HCT116 (cell line): ENCODE measurements around the gene GOLGA7B. TPM values are rescaled to one million over a fixed set of nuclear protein-coding genes. Genes with fewer than 3 reads are reported as not detected.

Experiments
- ATAC-seq: fragments of 200-7000 bp; cut with Tn5 transposase; 2 replicates; pipeline ENCODE4 v1.9.1; 2020; ENCODE audit warnings: mild to moderate bottlenecking, moderate library complexity
- BruUV-seq: library from RNA; stranded (reverse); fragments of 400-500 nt; replicated peaks from 2 replicates; lab custom pipeline; 2021; lab: Mats Ljungman, UMichigan
- CTCF ChIA-PET: fragments of 300-600 bp; sonication (Branson Sonifier 250); formaldehyde crosslinking; loops from one replicate; lab custom pipeline; 2021; ENCODE audit warnings: antibody characterized with exemption; lab: Charles Lee
- POLR2A ChIA-PET: fragments of 300-600, 350-600 bp; sonication (Branson Sonifier 250); formaldehyde crosslinking; loops from one replicate; lab custom pipeline; 2021; ENCODE audit warnings: antibody characterized with exemption; lab: Charles Lee
- RAD21 ChIA-PET, 2 experiments: fragments of 300-600 bp; sonication (Branson Sonifier 250); formaldehyde crosslinking; loops; one replicate each; lab custom pipeline; 2023; ENCODE audit warnings: low total read pairs in 2 of 2; ENCODE audit not compliant: uncharacterized antibody in 2 of 2, unreplicated experiment in 2 of 2, low non-redundant PET in 1 of 2; lab: Charles Lee
- DNase-seq: peaks from one replicate; pipeline ENCODE4 v3.0.0-alpha.2; 2010; ENCODE audit warnings: low read depth, low spot score
- H2AFZ ChIP-seq: fragments of 200-600 bp; shearing (Covaris generic), sonication (generic); 2 replicates; pipeline ENCODE4 v1.6.1; 2017; ENCODE audit warnings: low read depth, mixed run types, mixed read lengths, antibody characterized with exemption, low read length; ENCODE audit not compliant: poor library complexity, severe bottlenecking
- H3K27ac ChIP-seq: 2 replicates; pipeline ENCODE4 v1.5.1; 2012; ENCODE audit warnings: low read depth, low read length
- H3K27me3 ChIP-seq: fragments of 200-600 bp; sonication (generic); 2 replicates; pipeline ENCODE4 v1.6.1; 2016; ENCODE audit warnings: mixed run types, low read length, mixed read lengths; ENCODE audit not compliant: insufficient read depth
- H3K36me3 ChIP-seq, 2 experiments: fragments of 200-500 bp in 1 of 2; fragments of 200-600 bp in 1 of 2; sonication (Bioruptor generic) in 1 of 2; sonication (generic) in 1 of 2; 2 replicates each; pipeline versions ENCODE4 v1.5.1 to v1.6.1; 2014 to 2016; ENCODE audit warnings: low read length in 2 of 2, inconsistent platforms in 1 of 2, mixed read lengths in 1 of 2, mixed run types in 1 of 2; ENCODE audit not compliant: insufficient read depth in 2 of 2, control insufficient read depth in 1 of 2
- H3K4me1 ChIP-seq, 2 experiments: fragments of 200-600 bp in 1 of 2; sonication (generic) in 1 of 2; 2 replicates each; pipeline versions ENCODE4 v1.5.1 to v1.6.1; 2012 to 2017; ENCODE audit warnings: low read length in 2 of 2, inconsistent platforms in 1 of 2, mild to moderate bottlenecking in 1 of 2, mixed read lengths in 1 of 2, mixed run types in 1 of 2, moderate library complexity in 1 of 2; ENCODE audit not compliant: insufficient read depth in 2 of 2, control insufficient read depth in 1 of 2
- H3K4me2 ChIP-seq: fragments of 200-600 bp; sonication (generic); 2 replicates; pipeline ENCODE4 v1.6.1; 2017; ENCODE audit warnings: mixed run types, low read length, mixed read lengths
- H3K4me3 ChIP-seq, 2 experiments: fragments of 200-600 bp in 1 of 2; sonication (generic) in 1 of 2; replicated peaks in 1 of 2; 2 replicates each; pipeline ENCODE4 v1.5.1; 2011 to 2016; ENCODE audit warnings: low read length in 2 of 2, control low read depth in 1 of 2, low read depth in 1 of 2, mild to moderate bottlenecking in 1 of 2, mixed read lengths in 1 of 2, mixed run types in 1 of 2
- H3K79me2 ChIP-seq: fragments of 200-600 bp; sonication (generic); 2 replicates; pipeline ENCODE4 v1.6.1; 2017; ENCODE audit warnings: mild to moderate bottlenecking, mixed run types, low read length, moderate library complexity, mixed read lengths; ENCODE audit not compliant: insufficient read depth
- H3K9ac ChIP-seq: fragments of 200-600 bp; sonication (generic); 2 replicates; pipeline ENCODE4 v1.6.1; 2016; ENCODE audit warnings: low read length, mixed read lengths
- H3K9me2 ChIP-seq: fragments of 200-600 bp; sonication (generic), shearing (Covaris generic); 2 replicates; pipeline ENCODE4 v1.6.1; 2017; ENCODE audit warnings: mixed run types, mild to moderate bottlenecking, moderate library complexity; ENCODE audit not compliant: insufficient read depth
- H3K9me3 ChIP-seq, 2 experiments: fragments of 200-500 bp in 1 of 2; fragments of 200-600 bp in 1 of 2; sonication (Bioruptor generic) in 1 of 2; sonication (generic) in 1 of 2; 2 replicates each; pipeline ENCODE4 v1.6.1; 2014 to 2017; ENCODE audit warnings: low read length in 2 of 2, mixed read lengths in 2 of 2, inconsistent platforms in 1 of 2, low read depth in 1 of 2, mild to moderate bottlenecking in 1 of 2, mixed run types in 1 of 2, moderate library complexity in 1 of 2; ENCODE audit not compliant: control insufficient read depth in 1 of 2, insufficient read depth in 1 of 2
- H4K20me1 ChIP-seq: fragments of 200-600 bp; sonication (generic), shearing (Covaris generic); 2 replicates; pipeline ENCODE4 v1.6.1; 2017; ENCODE audit warnings: mixed run types, mild to moderate bottlenecking, moderate library complexity; ENCODE audit not compliant: insufficient read depth
- CBX3 ChIP-seq: IDR thresholded peaks from 2 replicates; pipeline ENCODE4 v1.6.1; 2012; ENCODE audit warnings: low read depth
- CEBPB ChIP-seq: IDR thresholded peaks from 2 replicates; pipeline ENCODE4 v1.6.1; 2012; ENCODE audit warnings: low read depth
- EGR1 ChIP-seq: IDR thresholded peaks from 2 replicates; pipeline ENCODE4 v1.6.1; 2012; ENCODE audit warnings: low read depth
- EZH2 ChIP-seq: fragments of 200-600 bp; sonication (generic); IDR thresholded peaks from 2 replicates; pipeline ENCODE4 v1.6.1; 2017; ENCODE audit warnings: antibody characterized with exemption, mixed run types
- EZH2phosphoT487 ChIP-seq: fragments of 200-600 bp; IDR thresholded peaks from 2 replicates; pipeline ENCODE4 v1.6.1; 2018; ENCODE audit warnings: antibody characterized with exemption, borderline replicate concordance
- FOSL1 ChIP-seq: IDR thresholded peaks from 2 replicates; pipeline ENCODE4 v1.6.1; 2012; ENCODE audit warnings: low read depth
- JUND ChIP-seq: IDR thresholded peaks from 2 replicates; pipeline ENCODE4 v1.6.1; 2012
- POLR2AphosphoS5 ChIP-seq: IDR thresholded peaks from 2 replicates; pipeline ENCODE4 v1.6.1; 2011; ENCODE audit warnings: mild to moderate bottlenecking, low read depth, low read length, moderate library complexity
- RAD21 ChIP-seq: IDR thresholded peaks from 2 replicates; pipeline ENCODE4 v1.6.1; 2012; ENCODE audit warnings: low read depth, mild to moderate bottlenecking
- SP1 ChIP-seq: IDR thresholded peaks from 2 replicates; pipeline ENCODE4 v1.6.1; 2012; ENCODE audit warnings: low read depth
- SRF ChIP-seq: IDR thresholded peaks from 2 replicates; pipeline ENCODE4 v1.6.1; 2012; ENCODE audit warnings: low read depth
- TCF7L2 ChIP-seq: IDR thresholded peaks from 2 replicates; pipeline ENCODE4 v1.7.0; 2011; ENCODE audit warnings: borderline replicate concordance, inconsistent platforms; ENCODE audit not compliant: insufficient read depth, insufficient read length; ENCODE audit errors: extremely low read depth
- YY1 ChIP-seq: IDR thresholded peaks from 2 replicates; pipeline ENCODE4 v1.6.1; 2011; ENCODE audit warnings: low read length, low read depth, moderate library complexity, mild to moderate bottlenecking; ENCODE audit not compliant: insufficient replicate concordance; ENCODE audit errors: extremely low read depth
- ZBTB33 ChIP-seq: IDR thresholded peaks from 2 replicates; pipeline ENCODE4 v1.6.1; 2011; ENCODE audit warnings: mild to moderate bottlenecking, low read length, moderate library complexity; ENCODE audit not compliant: insufficient replicate concordance; ENCODE audit errors: extremely low read depth
- ZFX ChIP-seq: fragments of 450-650 bp; IDR thresholded peaks from 2 replicates; pipeline ENCODE4 v1.6.1; 2017
- ZNF274 ChIP-seq: fragments of 200-500 bp; sonication (Bioruptor generic); IDR thresholded peaks from 2 replicates; pipeline ENCODE4 v1.6.1; 2014; ENCODE audit warnings: mild to moderate bottlenecking, low read depth, low read length, inconsistent platforms
- intact Hi-C: fragments of 100-400 bp; cut with micrococcal nuclease; formaldehyde crosslinking; loops from 2 replicates; pipeline ENCODE4 v1.10.0; 2022
- total RNA-seq: library from RNA; stranded (reverse); gene quantifications from one replicate; pipeline ENCODE4 v1.2.1, GENCODE V29; 2021; ENCODE audit not compliant: unreplicated experiment

The GOLGA7B gene
- total RNA-seq, 1 experiment from 2014 or later, result 1.0 TPM

DNA sequence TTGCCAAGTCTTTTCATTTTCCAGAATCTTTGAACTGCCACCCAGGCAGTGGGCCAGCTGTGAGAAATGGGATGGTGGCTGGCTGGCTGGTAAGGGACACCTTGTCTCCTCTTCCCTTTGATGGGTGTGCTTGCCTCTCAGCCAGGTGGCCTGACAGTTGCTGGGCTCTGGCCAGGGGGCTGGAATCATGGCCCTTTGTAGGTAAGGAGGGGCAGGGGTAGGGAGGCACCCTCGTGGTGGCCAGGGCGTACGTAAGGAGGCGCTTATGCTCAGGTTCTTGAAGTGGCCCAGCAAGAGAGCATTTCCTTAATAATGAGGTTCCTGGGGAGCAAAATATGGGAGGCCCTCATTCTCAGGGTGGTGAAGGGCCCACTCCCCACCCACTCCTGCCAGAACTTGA is 33.0 kb upstream of the GOLGA7B start (continued):
- TF ChIP-seq ZFX (no peak), ZNF274 (no peak), POLR2AphosphoS5 (no peak), SP1 (no peak), RAD21 (no peak)

GRCh38 chr10:97818572-97818971 is 31.1 kb upstream of the GOLGA7B start:
- no peak for ATAC-seq
- BruUV-seq, result no TSS peak
- ChIA-PET POLR2A (no interaction called here), CTCF (no interaction called here), RAD21 (no interaction called here)
- Histone ChIP-seq H3K9ac (no peak overlapping the region), H3K79me2 (no peaks in the 10 kb centered on the region), H3K27ac (no peak overlapping the region), H3K4me2 (no peak overlapping the region), H2AFZ (no peak overlapping the region), H4K20me1 (no peaks in the 10 kb centered on the region), H3K9me3 (no peaks in the 10 kb centered on the region), H3K9me2 (no peaks in the 10 kb centered on the region), H3K36me3 (no peaks in the 10 kb centered on the region), H3K4me1 (peaks cover 15 to 19% of the 10 kb centered on the region in 2 experiments), H3K27me3 (no peaks in the 10 kb centered on the region), H3K4me3 (no peak overlapping the region)
- intact Hi-C loops, result no loop called here
- TF ChIP-seq POLR2AphosphoS5 (no peak), EZH2 (no peak), EGR1 (no peak), ZFX (no peak), SP1 (no peak), JUND (no peak), YY1 (no peak)
- DNase-seq, result no peak

DNA sequence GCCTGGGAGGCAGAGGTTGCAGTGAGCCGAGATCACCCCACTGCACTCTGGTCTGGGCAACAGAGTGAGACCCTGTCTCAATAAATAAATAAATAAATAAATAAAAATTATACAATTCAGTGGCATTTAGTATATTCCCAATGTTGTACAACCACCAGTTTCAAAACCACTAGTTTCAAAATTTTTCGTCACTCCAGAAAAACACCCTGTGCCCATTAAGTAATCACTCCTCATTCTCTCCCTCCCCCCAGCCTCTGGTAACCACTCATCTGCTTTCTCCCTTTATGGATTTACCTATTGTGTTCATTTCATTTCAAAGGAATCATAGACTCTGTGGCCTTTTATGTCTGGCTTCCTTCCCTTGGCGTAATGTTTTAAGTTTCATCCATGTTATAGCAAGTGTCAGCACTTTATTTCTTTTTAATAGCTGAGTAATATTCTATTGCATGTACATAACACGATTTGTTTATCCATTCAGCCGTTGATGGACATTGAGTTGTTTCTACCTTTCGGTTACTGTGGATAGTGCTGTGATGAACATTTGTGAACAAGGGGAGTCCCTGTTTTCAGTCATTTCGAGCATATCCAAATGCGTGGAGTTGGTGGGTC is 29.4 kb upstream of the GOLGA7B start:
- H4K20me1 ChIP-seq, result no peaks in the 10 kb centered on the region
- no peaks in the 10 kb centered on the region for H3K9me3 ChIP-seq
- DNase-seq (no peak), ATAC-seq (no peak)
- no peaks in the 10 kb centered on the region for H3K27me3 ChIP-seq
- no peak overlapping the region for H3K4me2 ChIP-seq
- no peaks in the 10 kb centered on the region for H3K36me3 ChIP-seq
- peaks cover 15 to 19% of the 10 kb centered on the region in 2 experiments for H3K4me1 ChIP-seq
- no peak overlapping the region for H2AFZ ChIP-seq
- H3K9ac ChIP-seq, result no peak overlapping the region
- no peaks in the 10 kb centered on the region for H3K79me2 ChIP-seq
- no peaks in the 10 kb centered on the region for H3K9me2 ChIP-seq
- POLR2A ChIA-PET, result no interaction called here
- RAD21 ChIA-PET, result no interaction called here
- BruUV-seq, result no TSS peak
- CTCF ChIA-PET, result no interaction called here
- TF ChIP-seq CEBPB (no peak), SRF (no peak), ZBTB33 (no peak), ZNF274 (no peak), CBX3 (no peak), TCF7L2 (no peak), FOSL1 (no peak), POLR2AphosphoS5 (no peak), EZH2phosphoT487 (no peak)
- no peak overlapping the region for H3K4me3 ChIP-seq
- intact Hi-C loops, result no loop called here
- no peak overlapping the region for H3K27ac ChIP-seq
